Mesothelial cell of epicardium (in vitro differentiated cells): ENCODE measurements around the gene ZNF497. TPM values are rescaled to one million over a fixed set of nuclear protein-coding genes. Genes with fewer than 3 reads are reported as not detected.
A peak's percentile ranks its signal among the peaks of the same experiment; 100 is the strongest.

Experiments
- DNase-seq, 2 experiments: peaks; one replicate each; pipeline ENCODE4 v3.0.0; 2021; ENCODE audit warnings: low spot score in 2 of 2; ENCODE audit not compliant: unreplicated experiment in 2 of 2
- H3K27ac Mint-ChIP-seq: 2 replicates; pipeline ENCODE4 v1.8.0; 2021; ENCODE audit warnings: mixed read lengths
- H3K27me3 Mint-ChIP-seq: 2 replicates; pipeline ENCODE4 v1.8.0; 2021; ENCODE audit warnings: low read depth, mixed read lengths
- H3K36me3 Mint-ChIP-seq: 2 replicates; pipeline ENCODE4 v1.8.0; 2021; ENCODE audit warnings: mixed read lengths
- H3K4me1 Mint-ChIP-seq: 2 replicates; pipeline ENCODE4 v1.8.0; 2021; ENCODE audit warnings: mixed read lengths
- H3K4me3 Mint-ChIP-seq: 2 replicates; pipeline ENCODE4 v1.8.0; 2021; ENCODE audit warnings: mild to moderate bottlenecking, moderate library complexity, mixed read lengths
- H3K9me3 Mint-ChIP-seq: 2 replicates; pipeline ENCODE4 v1.8.0; 2021; ENCODE audit warnings: mixed read lengths
- microRNA-seq: library from miRNA; unstranded; fragments of <30 nt; microRNA quantifications from one replicate; pipeline ENCODE4 v1.2.0, GENCODE V29; 2021; ENCODE audit warnings: inconsistent platforms, mixed read lengths
- total RNA-seq: library from RNA; stranded (reverse); gene quantifications from 3 replicates; pipeline ENCODE4 v1.2.1, GENCODE V29; 2021
- TF ChIP-seq, protein P1 (sequence below): fragments of 200-600 bp; sonication (generic); IDR thresholded peaks from one replicate; pipeline ENCODE4 v1.5.0; 2021; ENCODE audit warnings: antibody characterized with exemption; ENCODE audit not compliant: unreplicated experiment

Gene ZNF497
- total RNA-seq, 1 donor from 2014 or later, result 7.6 TPM

DNA sequence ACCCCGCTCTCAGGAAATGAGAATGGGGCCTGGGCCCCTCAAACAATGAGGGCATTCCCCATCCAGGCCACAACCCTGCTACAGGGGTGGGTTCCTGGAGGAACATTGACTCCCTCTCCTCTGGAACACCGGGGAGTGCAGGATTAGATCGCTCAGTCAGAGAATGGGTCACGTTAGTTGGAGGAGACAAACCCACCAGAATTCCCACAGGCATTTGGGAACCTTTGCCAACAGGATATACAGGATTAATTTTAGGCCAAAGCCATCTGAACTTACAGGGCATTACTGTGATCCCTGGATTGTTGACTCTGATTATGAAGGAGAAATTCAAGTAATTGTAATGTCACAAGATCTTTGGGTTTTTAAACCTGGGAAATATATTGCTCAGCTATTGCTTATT lies 54.8 kb downstream of the ZNF497 start:
- peaks cover 42% of the 10 kb centered on the region for H3K36me3 Mint-ChIP-seq
- no peak for DNase-seq
- H3K4me1 Mint-ChIP-seq, result peaks cover 21% of the 10 kb centered on the region
- H3K9me3 Mint-ChIP-seq, result no peaks in the 10 kb centered on the region
- H3K4me3 Mint-ChIP-seq, result no peak overlapping the region
- no peaks in the 10 kb centered on the region for H3K27me3 Mint-ChIP-seq
- H3K27ac Mint-ChIP-seq, result no peak overlapping the region
- TF ChIP-seq, protein P1, sequence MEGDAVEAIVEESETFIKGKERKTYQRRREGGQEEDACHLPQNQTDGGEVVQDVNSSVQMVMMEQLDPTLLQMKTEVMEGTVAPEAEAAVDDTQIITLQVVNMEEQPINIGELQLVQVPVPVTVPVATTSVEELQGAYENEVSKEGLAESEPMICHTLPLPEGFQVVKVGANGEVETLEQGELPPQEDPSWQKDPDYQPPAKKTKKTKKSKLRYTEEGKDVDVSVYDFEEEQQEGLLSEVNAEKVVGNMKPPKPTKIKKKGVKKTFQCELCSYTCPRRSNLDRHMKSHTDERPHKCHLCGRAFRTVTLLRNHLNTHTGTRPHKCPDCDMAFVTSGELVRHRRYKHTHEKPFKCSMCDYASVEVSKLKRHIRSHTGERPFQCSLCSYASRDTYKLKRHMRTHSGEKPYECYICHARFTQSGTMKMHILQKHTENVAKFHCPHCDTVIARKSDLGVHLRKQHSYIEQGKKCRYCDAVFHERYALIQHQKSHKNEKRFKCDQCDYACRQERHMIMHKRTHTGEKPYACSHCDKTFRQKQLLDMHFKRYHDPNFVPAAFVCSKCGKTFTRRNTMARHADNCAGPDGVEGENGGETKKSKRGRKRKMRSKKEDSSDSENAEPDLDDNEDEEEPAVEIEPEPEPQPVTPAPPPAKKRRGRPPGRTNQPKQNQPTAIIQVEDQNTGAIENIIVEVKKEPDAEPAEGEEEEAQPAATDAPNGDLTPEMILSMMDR, result no peak

DNA sequence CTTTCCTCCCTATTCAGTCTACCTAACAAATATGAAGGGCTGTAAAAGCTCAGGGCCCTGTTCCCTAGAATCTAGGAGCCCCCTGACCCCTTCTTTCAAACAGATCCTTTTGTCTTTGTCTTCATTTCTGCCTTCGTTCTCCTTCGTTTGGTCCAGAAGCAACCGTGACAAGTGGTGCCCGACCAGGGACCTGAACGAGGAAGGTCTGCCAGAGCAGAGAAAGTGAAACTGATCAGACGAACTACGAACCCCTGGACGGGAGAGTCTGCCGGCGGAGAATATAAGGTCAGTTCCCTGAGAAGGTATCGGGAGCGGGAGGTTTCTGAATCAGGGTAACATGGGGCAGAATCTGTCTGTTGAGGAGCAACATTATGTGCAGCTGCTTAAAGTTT lies 56.6 kb downstream of the ZNF497 start:
- H3K4me3 Mint-ChIP-seq, result peak overlapping the region; percentile 99
- no peak for DNase-seq
- no peaks in the 10 kb centered on the region for H3K27me3 Mint-ChIP-seq
- H3K27ac Mint-ChIP-seq, result peak overlapping the region; percentile 98
- peaks cover 21% of the 10 kb centered on the region for H3K4me1 Mint-ChIP-seq
- no peaks in the 10 kb centered on the region for H3K9me3 Mint-ChIP-seq
- TF ChIP-seq, protein P1, result no peak
- peaks cover 30% of the 10 kb centered on the region for H3K36me3 Mint-ChIP-seq

DNA sequence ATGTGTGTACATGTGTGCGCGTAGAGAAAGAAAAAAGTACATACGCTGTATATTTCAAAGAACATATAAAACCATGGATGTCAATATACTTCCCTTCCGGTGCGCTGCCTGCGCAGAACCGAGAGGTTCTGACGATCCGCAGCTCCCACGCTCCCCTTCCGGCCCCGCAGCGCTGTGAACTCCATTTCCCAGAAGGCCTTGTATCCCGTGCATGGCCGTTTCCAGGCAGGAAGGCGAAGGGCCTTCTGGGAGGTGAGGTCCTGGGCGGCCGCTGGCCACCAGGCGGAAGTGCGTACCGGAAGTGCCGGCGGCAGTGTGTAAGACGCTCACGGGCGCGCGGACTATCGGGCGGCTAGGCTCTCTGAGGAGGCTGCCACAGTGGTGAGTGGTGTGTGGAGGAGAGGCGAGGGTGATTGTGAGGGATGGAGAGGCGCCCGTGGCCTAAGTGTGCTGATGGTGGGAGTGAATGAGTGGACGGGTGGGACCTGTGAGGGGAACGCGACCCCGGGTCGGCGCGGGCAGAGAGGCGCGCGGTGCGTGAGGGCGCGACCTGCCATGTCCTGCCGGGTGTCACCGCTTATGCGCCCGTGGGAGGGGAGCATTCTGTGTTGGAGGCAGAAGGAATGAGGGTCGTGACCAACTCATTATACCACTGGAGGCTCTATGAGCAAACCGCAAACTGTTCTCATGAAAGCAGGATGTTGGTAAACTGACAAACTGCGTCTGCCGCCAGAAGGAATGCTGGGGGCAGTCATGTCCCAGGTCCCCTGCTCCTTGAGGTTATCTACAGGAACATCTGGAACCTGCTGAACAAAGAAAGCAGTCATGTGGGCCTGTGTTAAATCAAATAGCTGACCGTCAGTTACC lies 57.3 kb downstream of the ZNF497 start, which contains the start of gene ERVK3-1:
TSS of gene ERVK3-1 (plus strand) at position 313 of the 867 bp plus-strand sequence. CDS start 6,792 bp downstream, outside the sequence.
- H3K27ac Mint-ChIP-seq, result peak within 1 kb of the TSS; percentile 98
- H3K36me3 Mint-ChIP-seq, result peaks cover 34% of the 10 kb centered on the region
- DNase-seq, result peak; percentile 80 to 87
- peak within 1 kb of the TSS; percentile 99 for H3K4me3 Mint-ChIP-seq
- TF ChIP-seq, protein P1, result no peak
- H3K4me1 Mint-ChIP-seq, result peaks cover 21% of the 10 kb centered on the region
- H3K9me3 Mint-ChIP-seq, result no peaks in the 10 kb centered on the region
- no peaks in the 10 kb centered on the region for H3K27me3 Mint-ChIP-seq

DNA sequence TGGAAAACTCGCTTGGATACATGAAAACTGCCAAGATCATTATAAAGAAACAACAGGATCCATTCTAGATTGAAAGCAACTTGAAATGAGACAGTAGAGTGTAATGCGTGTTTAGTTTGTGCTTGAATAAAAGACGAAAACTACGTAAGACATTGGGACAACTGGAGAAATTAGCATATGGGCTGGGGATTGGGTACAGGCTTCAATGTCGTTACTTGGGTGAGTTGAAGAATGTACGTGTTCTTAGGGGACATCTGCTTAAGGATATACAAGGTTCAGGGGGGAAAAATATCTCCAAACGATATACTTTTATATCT lies 57.8 kb downstream of the ZNF497 start:
- Mint-ChIP-seq H3K36me3 (peaks cover 38% of the 10 kb centered on the region), H3K9me3 (no peaks in the 10 kb centered on the region), H3K4me1 (peaks cover 21% of the 10 kb centered on the region), H3K27ac (peak overlapping the region; percentile 98), H3K4me3 (peak overlapping the region; percentile 99), H3K27me3 (no peaks in the 10 kb centered on the region)
- TF ChIP-seq, protein P1, result no peak
- no peak for DNase-seq

Small RNAs within 50 kb of the gene (microRNA-seq; reads per million reads assigned to microRNA genes)
- gene MIR4754, result not detected
- gene MIR6806, result not detected

Other genes with a start within 250 kb of the ZNF497 start
- 13.6 to 15.0 TPM (median 14.6 TPM) in 3 replicates for gene ZNF329, start 212.0 kb downstream of the ZNF497 start, total RNA-seq
- 27.4 to 30.6 TPM (median 27.9 TPM) in 3 replicates for gene ZNF274, start 179.7 kb downstream of the ZNF497 start, total RNA-seq
- 62.7 to 63.5 TPM (median 63.3 TPM) in 3 replicates for gene ZNF544, start 133.8 kb downstream of the ZNF497 start, total RNA-seq
- 21.6 to 22.1 TPM (median 21.9 TPM) in 3 replicates for gene ZNF8, start 83.8 kb downstream of the ZNF497 start, total RNA-seq
- 31.9 to 38.6 TPM (median 35.8 TPM) in 3 replicates for gene ERVK3-1, start 57.4 kb downstream of the ZNF497 start, total RNA-seq
- gene ZSCAN22, start 35.8 kb downstream of the ZNF497 start, total RNA-seq, result 3.6 to 3.8 TPM (median 3.7 TPM) in 3 replicates
- 12.3 to 15.5 TPM (median 13.1 TPM) in 3 replicates for gene A1BG, start 9.3 kb downstream of the ZNF497 start, total RNA-seq
- 3.1 to 4.2 TPM (median 3.9 TPM) in 3 replicates for gene ZNF837, start 18.3 kb upstream of the ZNF497 start, total RNA-seq
- gene RPS5, start 24.5 kb upstream of the ZNF497 start, total RNA-seq, result 985 to 1,018 TPM (median 1,016 TPM) in 3 replicates
- 0.83 to 1.3 TPM (median 1.2 TPM) in 3 replicates for gene RNF225, start 32.9 kb upstream of the ZNF497 start, total RNA-seq
- 12.0 to 16.4 TPM (median 15.3 TPM) in 3 replicates for gene ZNF584, start 45.9 kb upstream of the ZNF497 start, total RNA-seq
- gene ZNF132, start 77.4 kb upstream of the ZNF497 start, total RNA-seq, result 4.2 to 4.8 TPM (median 4.4 TPM) in 3 replicates
- 8.0 to 8.8 TPM (median 8.2 TPM) in 3 replicates for gene ZNF324B, start 88.9 kb upstream of the ZNF497 start, total RNA-seq
- 12.1 to 13.4 TPM (median 12.6 TPM) in 3 replicates for gene ZNF324, start 104.3 kb upstream of the ZNF497 start, total RNA-seq
- 17.3 to 18.0 TPM (median 17.4 TPM) in 3 replicates for gene ZNF446, start 113.6 kb upstream of the ZNF497 start, total RNA-seq
- 12.5 to 14.2 TPM (median 14.2 TPM) in 3 replicates for gene SLC27A5, start 149.2 kb upstream of the ZNF497 start, total RNA-seq
- gene ZBTB45, start 157.1 kb upstream of the ZNF497 start, total RNA-seq, result 24.4 to 27.1 TPM (median 24.9 TPM) in 3 replicates
- gene TRIM28, start 181.3 kb upstream of the ZNF497 start, total RNA-seq, result 577 to 599 TPM (median 579 TPM) in 3 replicates
- 82.9 to 86.5 TPM (median 84.3 TPM) in 3 replicates for gene CHMP2A, start 192.4 kb upstream of the ZNF497 start, total RNA-seq
- gene UBE2M, start 195.9 kb upstream of the ZNF497 start, total RNA-seq, result 66.2 to 74.7 TPM (median 73.4 TPM) in 3 replicates
- gene MZF1, start 210.6 kb upstream of the ZNF497 start, total RNA-seq, result 42.6 to 43.9 TPM (median 42.8 TPM) in 3 replicates